DMS114 treated with DMSO at 0.1 percent for 48 hours (cell line): ENCODE data around the gene COX10.
"Not testable (repeated sequence)": the region's sequence is repeated elsewhere in the genome, so short reads cannot be mapped to it uniquely, and the experiment has no call there.

ENCODE experiments used
- DNase-seq: peaks from one replicate; lab custom pipeline; 2025; ENCODE audit not compliant: unreplicated experiment; lab: John Stamatoyannopoulos, UW

The COX10 gene

GRCh38 chr17:14169287-14169686, 100.0 kb downstream of the COX10 start:
- no peak for DNase-seq

GRCh38 chr17:14169901-14170300, 100.6 kb downstream of the COX10 start:
- DNase-seq: no peak

GRCh38 chr17:14176989-14177388, 107.7 kb downstream of the COX10 start:
- DNase-seq: not testable (repeated sequence)

- DNase-seq: not testable (repeated sequence)
Observed at GRCh38 chr17:14177801-14178200, 108.5 kb downstream of the COX10 start.

GRCh38 chr17:14179951-14180350, 110.6 kb downstream of the COX10 start:
- not testable (repeated sequence) for DNase-seq

GRCh38 chr17:14182084-14182483, 112.8 kb downstream of the COX10 start:
- DNase-seq: not testable (repeated sequence)

GRCh38 chr17:14184536-14184935, 115.2 kb downstream of the COX10 start:
- DNase-seq: not testable (repeated sequence)

- not testable (repeated sequence) for DNase-seq
Observed at GRCh38 chr17:14186443-14186842, 117.1 kb downstream of the COX10 start.

- not testable (repeated sequence) for DNase-seq
Observed at GRCh38 chr17:14190774-14191173, 121.5 kb downstream of the COX10 start.

- DNase-seq: not testable (repeated sequence)
Observed at GRCh38 chr17:14191469-14191868, 122.2 kb downstream of the COX10 start.

GRCh38 chr17:14192039-14192438, 122.7 kb downstream of the COX10 start:
- DNase-seq: not testable (repeated sequence)

- not testable (repeated sequence) for DNase-seq
Observed at GRCh38 chr17:14192636-14193344, 123.5 kb downstream of the COX10 start.

GRCh38 chr17:14196377-14196997, 127.2 kb downstream of the COX10 start:
- DNase-seq: no peak

GRCh38 chr17:14197057-14197456, 127.8 kb downstream of the COX10 start:
- DNase-seq: no peak

GRCh38 chr17:14197586-14197985, 128.3 kb downstream of the COX10 start:
- no peak for DNase-seq

GRCh38 chr17:14198013-14198412, 128.7 kb downstream of the COX10 start:
- DNase-seq: no peak

- no peak for DNase-seq
Observed at GRCh38 chr17:14198575-14198974, 129.3 kb downstream of the COX10 start.

- no peak for DNase-seq
Observed at GRCh38 chr17:14199601-14200000, 130.3 kb downstream of the COX10 start.

- DNase-seq: no peak
Observed at GRCh38 chr17:14200354-14200753, 131.1 kb downstream of the COX10 start.

- DNase-seq: no peak
Observed at GRCh38 chr17:14201021-14201987, 132.0 kb downstream of the COX10 start.

GRCh38 chr17:14201988-14202380, 132.7 kb downstream of the COX10 start:
- no peak for DNase-seq
